ENCODE results near the gene PDLIM1.

PDLIM1 gene

DNA sequence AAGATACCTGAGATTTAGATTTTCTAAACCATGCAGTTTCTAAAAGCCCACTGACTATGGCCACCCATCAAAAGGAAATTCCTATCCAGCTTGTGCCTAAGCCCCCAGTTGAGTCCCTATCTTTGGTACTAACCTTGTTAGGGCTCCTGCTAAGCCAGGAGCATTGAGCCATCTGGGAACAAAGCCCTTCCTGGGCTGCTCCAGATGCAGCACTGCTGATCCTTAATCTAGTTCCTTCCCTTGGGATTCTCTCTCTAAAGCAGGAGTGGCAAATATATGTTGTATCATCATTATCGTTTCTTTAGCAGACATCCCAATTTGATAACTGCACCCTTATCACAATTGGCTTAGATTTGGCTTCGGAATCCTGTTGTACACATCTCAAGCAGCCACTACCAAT lies 24.7 kb upstream of the PDLIM1 start:
- TF ChIP-seq, protein P1, sequence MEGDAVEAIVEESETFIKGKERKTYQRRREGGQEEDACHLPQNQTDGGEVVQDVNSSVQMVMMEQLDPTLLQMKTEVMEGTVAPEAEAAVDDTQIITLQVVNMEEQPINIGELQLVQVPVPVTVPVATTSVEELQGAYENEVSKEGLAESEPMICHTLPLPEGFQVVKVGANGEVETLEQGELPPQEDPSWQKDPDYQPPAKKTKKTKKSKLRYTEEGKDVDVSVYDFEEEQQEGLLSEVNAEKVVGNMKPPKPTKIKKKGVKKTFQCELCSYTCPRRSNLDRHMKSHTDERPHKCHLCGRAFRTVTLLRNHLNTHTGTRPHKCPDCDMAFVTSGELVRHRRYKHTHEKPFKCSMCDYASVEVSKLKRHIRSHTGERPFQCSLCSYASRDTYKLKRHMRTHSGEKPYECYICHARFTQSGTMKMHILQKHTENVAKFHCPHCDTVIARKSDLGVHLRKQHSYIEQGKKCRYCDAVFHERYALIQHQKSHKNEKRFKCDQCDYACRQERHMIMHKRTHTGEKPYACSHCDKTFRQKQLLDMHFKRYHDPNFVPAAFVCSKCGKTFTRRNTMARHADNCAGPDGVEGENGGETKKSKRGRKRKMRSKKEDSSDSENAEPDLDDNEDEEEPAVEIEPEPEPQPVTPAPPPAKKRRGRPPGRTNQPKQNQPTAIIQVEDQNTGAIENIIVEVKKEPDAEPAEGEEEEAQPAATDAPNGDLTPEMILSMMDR (IDR thresholded peaks at IDR 0.05; ENCODE audit: insufficient read depth, low read depth, low read length, missing control alignments), result no peak

GRCh38 chr10:95314192-95314918 lies 23.6 kb upstream of the PDLIM1 start:
- TF ChIP-seq, protein P1 (IDR thresholded peaks at IDR 0.05; ENCODE audit: insufficient read depth, low read depth, low read length, missing control alignments), result no peak
- no peak for DNase-seq (ENCODE audit: low read depth)
- H3K4me3 ChIP-seq (ENCODE audit: low read depth, low read length), result no peak overlapping the region

More for the DNA sequence above, 24.7 kb upstream of the PDLIM1 start:
- H3K4me3 ChIP-seq (ENCODE audit: low read depth, low read length), result no peak overlapping the region
- DNase-seq (ENCODE audit: low read depth), result no peak

- TF ChIP-seq, protein P1 (IDR thresholded peaks at IDR 0.05; ENCODE audit: insufficient read depth, low read depth, low read length, missing control alignments), result no peak
- no peak overlapping the region for H3K4me3 ChIP-seq (ENCODE audit: low read depth, low read length)
- no peak for DNase-seq (ENCODE audit: low read depth)
Observed at GRCh38 chr10:95312986-95313495, 22.2 kb upstream of the PDLIM1 start.

GRCh38 chr10:95312257-95312656 lies 21.5 kb upstream of the PDLIM1 start:
- H3K4me3 ChIP-seq (ENCODE audit: low read depth, low read length), result no peak overlapping the region
- TF ChIP-seq, protein P1 (IDR thresholded peaks at IDR 0.05; ENCODE audit: insufficient read depth, low read depth, low read length, missing control alignments), result no peak
- DNase-seq (ENCODE audit: low read depth), result no peak

DNA sequence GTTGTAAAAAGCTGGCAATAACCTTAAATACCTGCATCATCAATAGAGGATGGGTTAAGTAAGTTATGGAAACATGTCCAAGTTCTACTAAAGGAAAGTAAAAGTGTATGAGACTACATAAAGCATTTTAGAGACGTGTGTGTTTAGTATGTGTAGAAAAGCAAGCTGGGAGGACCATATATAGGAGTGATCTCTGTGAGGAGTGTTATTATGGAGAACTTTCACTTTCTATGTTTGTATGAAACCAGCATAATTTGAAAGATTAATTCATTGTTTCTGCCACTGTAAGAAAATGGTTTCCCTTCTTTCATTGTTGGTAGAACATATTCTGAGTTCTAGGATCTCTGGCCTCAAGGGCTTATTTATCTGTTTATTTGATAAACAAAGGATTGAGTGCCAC lies 19.2 kb upstream of the PDLIM1 start:
- peak; percentile 34 for DNase-seq (ENCODE audit: low read depth)

GRCh38 chr10:95308389-95309302 lies 17.8 kb upstream of the PDLIM1 start:
- no peak overlapping the region for H3K4me3 ChIP-seq (ENCODE audit: low read depth, low read length)
- TF ChIP-seq, protein P1 (IDR thresholded peaks at IDR 0.05; ENCODE audit: insufficient read depth, low read depth, low read length, missing control alignments), result no peak
- DNase-seq (ENCODE audit: low read depth), result peak; percentile 35

More for the DNA sequence above, 19.2 kb upstream of the PDLIM1 start:
- TF ChIP-seq, protein P1 (IDR thresholded peaks at IDR 0.05; ENCODE audit: insufficient read depth, low read depth, low read length, missing control alignments), result no peak
- no peak overlapping the region for H3K4me3 ChIP-seq (ENCODE audit: low read depth, low read length)
